H9 (cell line): ENCODE data around the gene TENM4. TPM values are rescaled to one million over a fixed set of nuclear protein-coding genes. Genes with fewer than 3 reads are reported as not detected.

ENCODE experiments used
- DNase-seq: peaks from one replicate; pipeline ENCODE4 v3.0.0-alpha.2; 2017
- H2AFZ ChIP-seq: one replicate; pipeline ENCODE4 v1.6.1; 2013; ENCODE audit warnings: mild to moderate bottlenecking, low read length, control low read depth, moderate library complexity
- H2AK5ac ChIP-seq: 2 replicates; pipeline ENCODE4 v1.6.1; 2013; ENCODE audit warnings: low read length, control low read depth, mixed read lengths; ENCODE audit not compliant: insufficient read length
- H2BK120ac ChIP-seq: one replicate; pipeline ENCODE4 v1.6.1; 2013; ENCODE audit warnings: low read depth, mild to moderate bottlenecking, low read length, control low read depth, inconsistent platforms; ENCODE audit not compliant: poor library complexity, severe bottlenecking
- H2BK12ac ChIP-seq: 2 replicates; pipeline ENCODE4 v1.6.1; 2013; ENCODE audit warnings: low read length, control low read depth, mixed read lengths, low read depth; ENCODE audit not compliant: insufficient read length
- H2BK15ac ChIP-seq: 2 replicates; pipeline ENCODE4 v1.6.1; 2013; ENCODE audit warnings: low read depth, low read length, control low read depth
- H2BK20ac ChIP-seq: one replicate; pipeline ENCODE4 v1.6.1; 2013; ENCODE audit warnings: low read depth, mild to moderate bottlenecking, low read length, control low read depth, inconsistent platforms; ENCODE audit not compliant: poor library complexity, severe bottlenecking
- H2BK5ac ChIP-seq: 2 replicates; pipeline ENCODE4 v1.6.1; 2013; ENCODE audit warnings: low read length, control low read depth, mixed read lengths; ENCODE audit not compliant: insufficient read length
- H3K14ac ChIP-seq: 2 replicates; pipeline ENCODE4 v1.6.1; 2013; ENCODE audit warnings: low read length, control low read depth; ENCODE audit not compliant: insufficient read depth
- H3K18ac ChIP-seq: 2 replicates; pipeline ENCODE4 v1.6.1; 2013; ENCODE audit warnings: low read depth, mild to moderate bottlenecking, mixed read lengths, low read length, control low read depth; ENCODE audit not compliant: insufficient read length
- H3K23ac ChIP-seq: 2 replicates; pipeline ENCODE4 v1.6.1; 2013; ENCODE audit warnings: low read length, control low read depth, mixed read lengths, low read depth; ENCODE audit not compliant: insufficient read length
- H3K23me2 ChIP-seq: 2 replicates; pipeline ENCODE4 v1.6.1; 2013; ENCODE audit warnings: low read depth, mild to moderate bottlenecking, mixed read lengths, low read length, control low read depth; ENCODE audit not compliant: insufficient read length, poor library complexity, severe bottlenecking
- H3K27ac ChIP-seq: 2 replicates; pipeline ENCODE4 v1.5.1; 2013; ENCODE audit warnings: low read length, control low read depth, mixed read lengths, low read depth; ENCODE audit not compliant: insufficient read length
- H3K27me3 ChIP-seq: 2 replicates; pipeline ENCODE4 v1.6.1; 2013; ENCODE audit warnings: low read length, control low read depth, inconsistent platforms; ENCODE audit not compliant: insufficient read depth
- H3K4ac ChIP-seq: 2 replicates; pipeline ENCODE4 v1.6.1; 2013; ENCODE audit warnings: low read depth, mild to moderate bottlenecking, control low read depth, inconsistent platforms, low read length, moderate library complexity
- H3K4me1 ChIP-seq: 2 replicates; pipeline ENCODE4 v1.6.1; 2013; ENCODE audit warnings: low read length, control low read depth, inconsistent platforms; ENCODE audit not compliant: insufficient read depth
- H3K4me2 ChIP-seq: 2 replicates; pipeline ENCODE4 v1.6.1; 2013; ENCODE audit warnings: low read length, control low read depth, mixed read lengths; ENCODE audit not compliant: insufficient read length, insufficient read depth
- H3K56ac ChIP-seq: 2 replicates; pipeline ENCODE4 v1.6.1; 2013; ENCODE audit warnings: low read depth, mild to moderate bottlenecking, mixed read lengths, low read length, control low read depth; ENCODE audit not compliant: insufficient read length
- H3K79me1 ChIP-seq: 2 replicates; pipeline ENCODE4 v1.6.1; 2013; ENCODE audit warnings: low read depth, mild to moderate bottlenecking, moderate library complexity, low read length, control low read depth, inconsistent platforms; ENCODE audit not compliant: insufficient read depth, poor library complexity, severe bottlenecking
- H3K79me2 ChIP-seq: 2 replicates; pipeline ENCODE4 v1.6.1; 2013; ENCODE audit warnings: low read length, control low read depth, inconsistent platforms; ENCODE audit not compliant: insufficient read depth
- H3K9ac ChIP-seq: 2 replicates; pipeline ENCODE4 v1.6.1; 2013; ENCODE audit warnings: low read length, control low read depth, mixed read lengths; ENCODE audit not compliant: insufficient read length; ENCODE audit errors: extremely low read depth
- H3K9me3 ChIP-seq: one replicate; pipeline ENCODE4 v1.6.1; 2013; ENCODE audit warnings: low read depth, low read length, inconsistent platforms; ENCODE audit not compliant: control insufficient read depth
- H3T11ph ChIP-seq: one replicate; pipeline ENCODE4 v1.6.1; 2013; ENCODE audit warnings: mild to moderate bottlenecking, low read length, control low read depth, inconsistent platforms
- H4K20me1 ChIP-seq: one replicate; pipeline ENCODE4 v1.6.1; 2013; ENCODE audit not compliant: control insufficient read depth, insufficient read length, insufficient read depth
- H4K5ac ChIP-seq: 2 replicates; pipeline ENCODE4 v1.6.1; 2013; ENCODE audit warnings: low read depth, mild to moderate bottlenecking, mixed read lengths, low read length, control low read depth; ENCODE audit not compliant: insufficient read length
- H4K8ac ChIP-seq: replicated peaks from 2 replicates; pipeline ENCODE4 v1.6.1; 2013; ENCODE audit warnings: low read length, control low read depth, mixed read lengths, low read depth; ENCODE audit not compliant: insufficient read length
- H4K91ac ChIP-seq: 2 replicates; pipeline ENCODE4 v1.6.1; 2013; ENCODE audit warnings: low read depth, mild to moderate bottlenecking, moderate library complexity, mixed read lengths, low read length, control low read depth; ENCODE audit not compliant: insufficient read length
- H3K27ac Mint-ChIP-seq, 3 experiments: 2 replicates in 2 of 3; 3 replicates in 1 of 3; pipeline ENCODE4 v1.8.0; 2020 to 2021; ENCODE audit warnings: mixed read lengths in 3 of 3, mild to moderate bottlenecking in 1 of 3, moderate library complexity in 1 of 3
- H3K27me3 Mint-ChIP-seq: 2 replicates; pipeline ENCODE4 v1.8.0; 2021; ENCODE audit warnings: low read depth, mild to moderate bottlenecking, moderate library complexity, mixed read lengths
- H3K36me3 Mint-ChIP-seq, 3 experiments: 2 replicates in 2 of 3; 3 replicates in 1 of 3; pipeline ENCODE4 v1.8.0; 2020 to 2021; ENCODE audit warnings: low read depth in 3 of 3, mixed read lengths in 3 of 3; ENCODE audit not compliant: insufficient read depth in 1 of 3
- H3K4me1 Mint-ChIP-seq, 2 experiments: 2 replicates each; pipeline ENCODE4 v1.8.0; 2020; ENCODE audit warnings: mixed read lengths in 2 of 2
- H3K4me3 Mint-ChIP-seq, 2 experiments: 2 replicates in 1 of 2; 3 replicates in 1 of 2; pipeline ENCODE4 v1.8.0; 2020 to 2021; ENCODE audit warnings: mild to moderate bottlenecking in 2 of 2, mixed read lengths in 2 of 2, moderate library complexity in 1 of 2
- H3K9me3 Mint-ChIP-seq, 2 experiments: 2 replicates in 1 of 2; 3 replicates in 1 of 2; pipeline ENCODE4 v1.8.0; 2020; ENCODE audit warnings: mild to moderate bottlenecking in 2 of 2, mixed read lengths in 2 of 2, moderate library complexity in 1 of 2
- WGBS: extraction: QIAGEN DNeasy Blood & Tissue Kit; methylation state at CpG from one replicate; pipeline ENCODE4 v1.1.7; 2013; ENCODE audit warnings: missing lambda C conversion rate, low lambda C conversion rate, mixed read lengths; ENCODE audit not compliant: insufficient read length; ENCODE audit errors: extremely low coverage; 5-methylcytosine and 5-hydroxymethylcytosine counted together
- total RNA-seq: library from RNA; stranded (reverse); gene quantifications from 2 replicates; pipeline ENCODE4 v1.2.1, GENCODE V29; 2021
- TF ChIP-seq, protein P1 (sequence below): fragments of 200-600 bp; sonication (generic); conservative IDR thresholded peaks from 3 replicates; pipeline ENCODE4 v1.8.0; 2021; ENCODE audit warnings: antibody characterized with exemption, mild to moderate bottlenecking

The TENM4 gene
- total RNA-seq, 1 experiment from 2014 or later, result 4.6 TPM

DNA sequence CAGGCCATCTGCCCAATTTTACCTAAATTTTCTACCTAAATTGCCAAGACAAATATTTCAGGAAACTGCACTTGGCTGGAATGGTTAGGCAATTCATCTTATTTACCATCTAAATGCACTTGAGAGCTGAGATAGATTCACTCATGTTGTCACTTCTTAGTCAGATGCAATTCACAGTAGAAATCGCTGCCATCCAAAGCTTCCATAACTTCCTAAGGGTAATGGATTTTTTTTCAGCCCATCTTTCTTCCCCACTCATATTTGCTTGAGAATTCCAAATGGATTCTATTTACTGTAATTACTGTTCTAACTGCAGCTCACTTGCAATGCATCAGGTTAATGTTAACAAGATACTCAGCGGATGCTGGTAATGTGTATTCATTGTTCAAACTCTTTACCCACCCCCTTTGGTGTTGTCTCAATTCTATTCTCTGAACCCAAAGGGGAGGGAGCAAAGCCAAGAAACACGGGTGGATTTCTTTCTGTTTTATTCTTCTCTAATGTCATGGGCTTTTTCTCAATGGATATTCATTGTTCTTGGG lies 96.0 kb downstream of the TENM4 start:
- no peaks in the 10 kb centered on the region for H3K79me1 ChIP-seq

More for the DNA sequence above, 96.0 kb downstream of the TENM4 start:
- Histone ChIP-seq H3K27ac (no peak overlapping the region), H3K4me1 (0 out of 2 replicates have a peak, but pooled peaks cover 2% of the 10 kb centered on the region), H3K4ac (no peak overlapping the region), H3K79me2 (no peaks in the 10 kb centered on the region), H2BK120ac (no peak overlapping the region), H3K23ac (no peak overlapping the region), H3T11ph (no peak overlapping the region), H3K9ac (no peak overlapping the region), H3K14ac (no peak overlapping the region), H2AK5ac (no peak overlapping the region), H2AFZ (no peak overlapping the region), H3K4me2 (no peak overlapping the region), H3K18ac (no peak overlapping the region), H3K9me3 (no peaks in the 10 kb centered on the region), H4K8ac (no peak overlapping the region), H3K23me2 (no peaks in the 10 kb centered on the region), H2BK15ac (no peak overlapping the region), H2BK20ac (no peak overlapping the region), H4K5ac (no peak overlapping the region), H3K56ac (no peak overlapping the region), H2BK5ac (no peak overlapping the region), H2BK12ac (no peak overlapping the region), H4K20me1 (no peaks in the 10 kb centered on the region), H3K27me3 (no peaks in the 10 kb centered on the region), H4K91ac (no peak overlapping the region)
- no peak for DNase-seq
- TF ChIP-seq, protein P1, sequence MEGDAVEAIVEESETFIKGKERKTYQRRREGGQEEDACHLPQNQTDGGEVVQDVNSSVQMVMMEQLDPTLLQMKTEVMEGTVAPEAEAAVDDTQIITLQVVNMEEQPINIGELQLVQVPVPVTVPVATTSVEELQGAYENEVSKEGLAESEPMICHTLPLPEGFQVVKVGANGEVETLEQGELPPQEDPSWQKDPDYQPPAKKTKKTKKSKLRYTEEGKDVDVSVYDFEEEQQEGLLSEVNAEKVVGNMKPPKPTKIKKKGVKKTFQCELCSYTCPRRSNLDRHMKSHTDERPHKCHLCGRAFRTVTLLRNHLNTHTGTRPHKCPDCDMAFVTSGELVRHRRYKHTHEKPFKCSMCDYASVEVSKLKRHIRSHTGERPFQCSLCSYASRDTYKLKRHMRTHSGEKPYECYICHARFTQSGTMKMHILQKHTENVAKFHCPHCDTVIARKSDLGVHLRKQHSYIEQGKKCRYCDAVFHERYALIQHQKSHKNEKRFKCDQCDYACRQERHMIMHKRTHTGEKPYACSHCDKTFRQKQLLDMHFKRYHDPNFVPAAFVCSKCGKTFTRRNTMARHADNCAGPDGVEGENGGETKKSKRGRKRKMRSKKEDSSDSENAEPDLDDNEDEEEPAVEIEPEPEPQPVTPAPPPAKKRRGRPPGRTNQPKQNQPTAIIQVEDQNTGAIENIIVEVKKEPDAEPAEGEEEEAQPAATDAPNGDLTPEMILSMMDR, result no peak
- H3K27ac Mint-ChIP-seq, result no peak overlapping the region
- H3K27me3 Mint-ChIP-seq, result no peaks in the 10 kb centered on the region; the same call in 1 of the 2 replicates
- no peaks in the 10 kb centered on the region for H3K9me3 Mint-ChIP-seq
- H3K36me3 Mint-ChIP-seq, result no peaks in the 10 kb centered on the region
- H3K4me3 Mint-ChIP-seq, result no peak overlapping the region
- H3K4me1 Mint-ChIP-seq, result peaks cover 12 to 14% of the 10 kb centered on the region in 2 experiments
- WGBS, result no CpG with 5 or more reads among the region's 3 CpGs
